H1 (cell line): ENCODE data around the gene RNF187. TPM values are rescaled to one million over a fixed set of nuclear protein-coding genes. Genes with fewer than 3 reads are reported as not detected.

Experiments used
- CTCF ChIA-PET: fragments of 300-600 bp; sonication (Branson Sonifier 250); formaldehyde crosslinking; loops from one replicate; lab custom pipeline; 2021; ENCODE audit not compliant: partially characterized antibody; lab: Charles Lee
- POLR2A ChIA-PET: fragments of 300-600 bp; sonication (Branson Sonifier 250); formaldehyde crosslinking; loops from one replicate; lab custom pipeline; 2021; ENCODE audit warnings: inconsistent platforms; ENCODE audit not compliant: partially characterized antibody; lab: Charles Lee
- DNase-seq, 2 experiments: peaks; one replicate each; pipeline versions ENCODE4 v3.0.0 to v3.0.0-alpha.2; 2010 to 2022; ENCODE audit warnings: low spot score in 2 of 2, low read depth in 1 of 2, mixed read lengths in 1 of 2
- FAIRE-seq: peaks from 2 replicates; lab custom pipeline; 2011; peaks lifted over from hg19 to GRCh38; lab: Jason Lieb, UNC
- H2AFZ ChIP-seq: 2 replicates; pipeline ENCODE4 v1.8.1; 2012; ENCODE audit warnings: low read length, inconsistent platforms
- H2AK5ac ChIP-seq: 2 replicates; pipeline ENCODE4 v1.6.1; 2013; ENCODE audit warnings: low read depth, low read length
- H2BK120ac ChIP-seq: replicated peaks from 2 replicates; pipeline ENCODE3; 2013; ENCODE audit warnings: low read depth, low read length, inconsistent platforms
- H2BK12ac ChIP-seq: 2 replicates; pipeline ENCODE4 v1.6.1; 2013; ENCODE audit warnings: low read depth, low read length
- H2BK15ac ChIP-seq: 2 replicates; pipeline ENCODE4 v1.6.1; 2013; ENCODE audit warnings: low read length
- H2BK20ac ChIP-seq: 2 replicates; pipeline ENCODE4 v1.6.1; 2013; ENCODE audit warnings: low read length
- H2BK5ac ChIP-seq: 2 replicates; pipeline ENCODE4 v1.6.1; 2013; ENCODE audit warnings: low read depth, low read length
- H3K14ac ChIP-seq: 2 replicates; pipeline ENCODE4 v1.6.1; 2013; ENCODE audit warnings: inconsistent platforms; ENCODE audit not compliant: insufficient read length
- H3K18ac ChIP-seq: 2 replicates; pipeline ENCODE4 v1.6.1; 2013; ENCODE audit warnings: low read length; ENCODE audit errors: extremely low read depth
- H3K23ac ChIP-seq: 2 replicates; pipeline ENCODE4 v1.6.1; 2013; ENCODE audit warnings: inconsistent platforms; ENCODE audit not compliant: insufficient read length
- H3K23me2 ChIP-seq: 2 replicates; pipeline ENCODE4 v1.6.1; 2013; ENCODE audit warnings: low read depth, low read length
- H3K27ac ChIP-seq: 2 replicates; pipeline ENCODE4 v1.6.1; 2011; ENCODE audit warnings: low read depth, low read length, inconsistent platforms
- H3K27me3 ChIP-seq, 4 experiments: replicated peaks in 1 of 4; 1 replicate in 1 of 4; 2 replicates in 3 of 4; pipeline versions ENCODE4 v1.6.1 to v1.8.1; 2011 to 2013; ENCODE audit warnings: low read length in 3 of 4, mild to moderate bottlenecking in 3 of 4, inconsistent platforms in 2 of 4, mixed read lengths in 2 of 4, moderate library complexity in 1 of 4; ENCODE audit not compliant: control insufficient read depth in 3 of 4, insufficient read depth in 3 of 4; ENCODE audit errors: extremely low read depth in 1 of 4
- H3K36me3 ChIP-seq, 4 experiments: 2 replicates each; pipeline versions ENCODE4 v1.6.1 to v1.8.1; 2011 to 2013; ENCODE audit warnings: mild to moderate bottlenecking in 4 of 4, low read length in 3 of 4, moderate library complexity in 2 of 4, control low read depth in 1 of 4, inconsistent platforms in 1 of 4; ENCODE audit not compliant: insufficient read depth in 4 of 4, control insufficient read depth in 2 of 4
- H3K4ac ChIP-seq: replicated peaks from 2 replicates; pipeline ENCODE3; 2013; ENCODE audit warnings: low read length, low read depth, mixed read lengths, inconsistent platforms; ENCODE audit not compliant: insufficient read length
- H3K4me1 ChIP-seq, 4 experiments: replicated peaks in 1 of 4; 1 replicate in 1 of 4; 2 replicates in 3 of 4; pipeline versions ENCODE4 v1.6.1 to v1.8.1; 2011 to 2013; ENCODE audit warnings: low read length in 3 of 4, inconsistent platforms in 2 of 4, mixed read lengths in 1 of 4; ENCODE audit not compliant: insufficient read depth in 4 of 4, control insufficient read depth in 3 of 4
- H3K4me2 ChIP-seq, 2 experiments: 2 replicates each; pipeline versions ENCODE4 v1.6.1 to v1.8.1; 2011 to 2013; ENCODE audit warnings: low read depth in 2 of 2, low read length in 2 of 2, control low read depth in 1 of 2, inconsistent platforms in 1 of 2, mild to moderate bottlenecking in 1 of 2; ENCODE audit not compliant: insufficient read depth in 1 of 2
- H3K4me3 ChIP-seq, 4 experiments: fragments of 200-600, 300-600 bp in 1 of 4; sonication (generic), shearing (Covaris generic), sonication (Bioruptor Twin) in 1 of 4; 2 replicates each; pipeline versions ENCODE4 v1.5.1 to v1.8.1; 2011 to 2016; ENCODE audit warnings: low read length in 4 of 4, low read depth in 3 of 4, control low read depth in 2 of 4, inconsistent platforms in 2 of 4, mild to moderate bottlenecking in 2 of 4, mixed read lengths in 1 of 4, moderate library complexity in 1 of 4; ENCODE audit not compliant: insufficient read depth in 2 of 4; ENCODE audit errors: extremely low read depth in 1 of 4
- H3K56ac ChIP-seq: replicated peaks from 2 replicates; pipeline ENCODE3; 2013; ENCODE audit warnings: low read depth, mild to moderate bottlenecking, mixed read lengths, low read length, inconsistent platforms; ENCODE audit not compliant: insufficient read length
- H3K79me1 ChIP-seq: 2 replicates; pipeline ENCODE4 v1.6.1; 2013; ENCODE audit warnings: low read depth, low read length, control low read depth
- H3K79me2 ChIP-seq, 2 experiments: 2 replicates each; pipeline versions ENCODE4 v1.6.1 to v1.8.1; 2012 to 2013; ENCODE audit warnings: low read length in 2 of 2, mild to moderate bottlenecking in 2 of 2, inconsistent platforms in 1 of 2; ENCODE audit not compliant: insufficient read depth in 2 of 2, control insufficient read depth in 1 of 2
- H3K9ac ChIP-seq, 4 experiments: replicated peaks in 1 of 4; 1 replicate in 1 of 4; 2 replicates in 3 of 4; pipeline versions ENCODE4 v1.6.1 to v1.8.1; 2011 to 2013; ENCODE audit warnings: low read depth in 3 of 4, low read length in 3 of 4, control low read depth in 2 of 4, mild to moderate bottlenecking in 2 of 4, moderate library complexity in 2 of 4, inconsistent platforms in 1 of 4; ENCODE audit errors: extremely low read depth in 1 of 4
- H3K9me3 ChIP-seq, 2 experiments: 2 replicates each; pipeline versions ENCODE4 v1.6.1 to v1.8.1; 2012 to 2013; ENCODE audit warnings: mild to moderate bottlenecking in 2 of 2, moderate library complexity in 2 of 2, control low read depth in 1 of 2, inconsistent platforms in 1 of 2, low read depth in 1 of 2, low read length in 1 of 2, mixed read lengths in 1 of 2; ENCODE audit not compliant: insufficient read depth in 2 of 2
- H4K20me1 ChIP-seq, 2 experiments: replicated peaks in 1 of 2; 2 replicates each; pipeline versions ENCODE3 to v1.8.1; 2011 to 2013; ENCODE audit warnings: inconsistent platforms in 2 of 2, low read length in 2 of 2, mild to moderate bottlenecking in 1 of 2; ENCODE audit not compliant: insufficient read depth in 2 of 2, control insufficient read depth in 1 of 2
- H4K5ac ChIP-seq: 2 replicates; pipeline ENCODE4 v1.6.1; 2013; ENCODE audit warnings: low read length, low read depth, mixed read lengths, inconsistent platforms; ENCODE audit not compliant: insufficient read length
- H4K8ac ChIP-seq: 2 replicates; pipeline ENCODE4 v1.8.0; 2013; ENCODE audit warnings: mild to moderate bottlenecking, moderate library complexity, low read length, inconsistent platforms; ENCODE audit not compliant: insufficient read depth; ENCODE audit errors: extremely low read depth
- H4K91ac ChIP-seq: replicated peaks from 2 replicates; pipeline ENCODE3; 2013; ENCODE audit warnings: low read length, mixed read lengths, inconsistent platforms; ENCODE audit not compliant: insufficient read length
- BCL11A ChIP-seq, 2 experiments: IDR thresholded peaks; one replicate each; pipeline ENCODE4 v1.6.1; 2011; ENCODE audit warnings: low read depth in 2 of 2, low read length in 2 of 2, mild to moderate bottlenecking in 2 of 2
- KDM4A ChIP-seq: IDR thresholded peaks from one replicate; pipeline ENCODE4 v1.7.1; 2012; ENCODE audit warnings: low read depth, mild to moderate bottlenecking, moderate library complexity, low read length, inconsistent platforms; ENCODE audit not compliant: severe bottlenecking
- SP4 ChIP-seq: IDR thresholded peaks from 2 replicates; pipeline ENCODE4 v1.6.1; 2012; ENCODE audit warnings: low read length, inconsistent platforms
- SRF ChIP-seq: IDR thresholded peaks from 2 replicates; pipeline ENCODE4 v1.6.1; 2011; ENCODE audit warnings: mild to moderate bottlenecking, low read depth, low read length, moderate library complexity
- TBP ChIP-seq: IDR thresholded peaks from 2 replicates; pipeline ENCODE4 v1.6.1; 2011; ENCODE audit warnings: low read depth, low read length, improper control_type of control experiment
- WGBS, 2 experiments: shearing (Covaris generic) in 1 of 2; methylation state at CpG; one replicate each; pipeline versions ENCODE4 v1.1.6 to v1.1.7; 2013 to 2015; ENCODE audit warnings: low lambda C conversion rate in 2 of 2, mixed read lengths in 2 of 2, inconsistent platforms in 1 of 2, low coverage in 1 of 2, missing lambda C conversion rate in 1 of 2; ENCODE audit not compliant: insufficient replicate concordance in 2 of 2, insufficient coverage in 1 of 2, insufficient read length in 1 of 2; ENCODE audit errors: extremely low coverage in 1 of 2, missing lambda C conversion rate in 1 of 2; 5-methylcytosine and 5-hydroxymethylcytosine counted together
- polyA plus RNA-seq, 7 experiments: library from polyadenylated mRNA; depleted of rRNA in 3 of 7; stranded (reverse) in 5 of 7; unstranded in 2 of 7; fragments of >200 nt in 5 of 7; fragments of 200-250 nt in 2 of 7; gene quantifications; 1 replicate in 5 of 7; 2 replicates in 1 of 7; 4 replicates in 1 of 7; pipeline versions ENCODE4 v1.2.1 to v1.2.3, GENCODE V29; 2011 to 2013; ENCODE audit warnings: missing spikeins in 2 of 7, mixed read lengths in 2 of 7
- total RNA-seq: library from RNA; stranded (reverse); fragmentation: NEBNext Ultra II Directional; extraction: Animal tissue kit (Norgen Biotek cat#: 25700); gene quantifications from 2 replicates; pipeline ENCODE4 v1.2.1, GENCODE V29; 2021

RNF187 gene
- total and polyA plus RNA-seq, 2 of the 8 experiments (the other 6 are each of a cell fraction or from before 2014, with no cell fraction given), result 47.0 to 113 TPM

GRCh38 chr1:228544921-228545591, 57.9 kb downstream of the RNF187 start:
- CTCF ChIA-PET, result no interaction called here
- no peak overlapping the region for H3K4me3 ChIP-seq
- WGBS, 2 experiments, result 63% methylated on average over 4 of the region's 4 CpGs; no CpG with 5 or more reads in 1 of the 2 experiments

More at GRCh38 chr1:228544921-228545591, 57.9 kb downstream of the RNF187 start:
- H3K23me2 ChIP-seq, result no peaks in the 10 kb centered on the region
- TF ChIP-seq BCL11A (IDR thresholded peaks at IDR 0.05; ENCODE audit: low read depth in 2 of 2, low read length in 2 of 2) (no peak), SRF (no peak), TBP (no peak), SP4 (no peak), KDM4A (no peak)
- H3K27ac ChIP-seq, result no peak overlapping the region
- DNase-seq, result no peak
- H3K23ac ChIP-seq, result no peak overlapping the region
- no peaks in the 10 kb centered on the region for H3K79me2 ChIP-seq
- no peaks in the 10 kb centered on the region for H3K4me1 ChIP-seq
- no peak overlapping the region for H4K91ac ChIP-seq
- H4K8ac ChIP-seq, result no peak overlapping the region
- H3K4ac ChIP-seq, result no peak overlapping the region
- no peak overlapping the region for H3K14ac ChIP-seq
- H2BK12ac ChIP-seq, result no peak overlapping the region
- no peak for FAIRE-seq
- H3K9ac ChIP-seq, result no peak overlapping the region
- no peak overlapping the region for H2BK5ac ChIP-seq
- no peak overlapping the region for H2AK5ac ChIP-seq
- POLR2A ChIA-PET, result no interaction called here
- H4K20me1 ChIP-seq, result no peaks in the 10 kb centered on the region
- no peaks in the 10 kb centered on the region for H3K79me1 ChIP-seq
- H2BK20ac ChIP-seq, result no peak overlapping the region
- H4K5ac ChIP-seq, result no peak overlapping the region
- H3K36me3 ChIP-seq, result no peaks in the 10 kb centered on the region
- H3K18ac ChIP-seq, result no peak overlapping the region
- peaks cover 8 to 51% of the 10 kb centered on the region in 2 experiments; a peak in 2 of 4 replicates for H3K9me3 ChIP-seq
- no peak overlapping the region for H3K4me2 ChIP-seq
- H2BK120ac ChIP-seq, result no peak overlapping the region
- H2AFZ ChIP-seq, result no peak overlapping the region
- H2BK15ac ChIP-seq, result no peak overlapping the region
- H3K27me3 ChIP-seq, result peaks cover 28 to 64% (median 58%) of the 10 kb centered on the region in 4 experiments
- no peak overlapping the region for H3K56ac ChIP-seq
